ENCODE data around the gene COLEC12. TPM values are rescaled to one million over a fixed set of nuclear protein-coding genes. Genes with fewer than 3 reads are reported as not detected.

The COLEC12 gene
- total RNA-seq, 2 experiments from 2014 or later, result not detected

- H3K4me1 Mint-ChIP-seq (ENCODE audit: low read depth), result no peaks in the 10 kb centered on the region
- peaks cover 10% of the 10 kb centered on the region for H3K27me3 Mint-ChIP-seq
- Histone ChIP-seq H3K27ac (ENCODE audit: low read depth in 1 of 2, low read length in 2 of 2) (no peak overlapping the region), H3K4me1 (ENCODE audit: insufficient read depth, low read length) (no peaks in the 10 kb centered on the region), H3K9me3 (ENCODE audit: control insufficient read depth in 1 of 2, insufficient read depth in 1 of 2, low read length in 2 of 2) (no peaks in the 10 kb centered on the region), H3K4me3 (ENCODE audit: low read length) (no peak overlapping the region), H3K36me3 (ENCODE audit: insufficient read depth, low read length) (no peaks in the 10 kb centered on the region), H3K27me3 (ENCODE audit: control insufficient read depth in 1 of 2, insufficient read depth in 2 of 2, low read length in 2 of 2) (peaks cover 0 to 4% of the 10 kb centered on the region in 2 experiments)
- no peak overlapping the region for H3K4me3 Mint-ChIP-seq
- H3K36me3 Mint-ChIP-seq (ENCODE audit: low read depth), result no peaks in the 10 kb centered on the region
- ATAC-seq (ENCODE audit: poor library complexity), result no peak
- no peak overlapping the region for H3K27ac Mint-ChIP-seq
- ChIA-PET CTCF (no interaction called here), POLR2A (no interaction called here)
- intact Hi-C loops (cut with DNase I, micrococcal nuclease), result no loop called here
- no peak for DNase-seq
- H3K9me3 Mint-ChIP-seq, result no peaks in the 10 kb centered on the region
- TF ChIP-seq CTCF (IDR thresholded peaks at IDR 0.05), result no peak
Observed at GRCh38 chr18:328928-329327, 171.6 kb downstream of the COLEC12 start.

GRCh38 chr18:326846-327245, 173.7 kb downstream of the COLEC12 start:
- no peak for TF ChIP-seq CTCF (IDR thresholded peaks at IDR 0.05)
- no peak for ATAC-seq (ENCODE audit: poor library complexity)
- POLR2A ChIA-PET, result no interaction called here

GRCh38 chr18:323253-323622, 177.3 kb downstream of the COLEC12 start:
- POLR2A ChIA-PET, result no interaction called here
- CTCF ChIA-PET, result no interaction called here

More at GRCh38 chr18:326846-327245, 173.7 kb downstream of the COLEC12 start:
- no peak overlapping the region for H3K27ac ChIP-seq (ENCODE audit: low read depth in 1 of 2, low read length in 2 of 2)
- no peaks in the 10 kb centered on the region for H3K9me3 Mint-ChIP-seq
- H3K36me3 ChIP-seq (ENCODE audit: insufficient read depth, low read length), result no peaks in the 10 kb centered on the region
- H3K4me3 Mint-ChIP-seq, result no peak overlapping the region
- intact Hi-C loops (cut with DNase I, micrococcal nuclease), result no loop called here
- H3K36me3 Mint-ChIP-seq (ENCODE audit: low read depth), result no peaks in the 10 kb centered on the region
- H3K27me3 Mint-ChIP-seq, result peaks cover 2% of the 10 kb centered on the region
- CTCF ChIA-PET, result no interaction called here
- H3K4me1 Mint-ChIP-seq (ENCODE audit: low read depth), result peaks cover 4% of the 10 kb centered on the region
- no peak for DNase-seq
- H3K9me3 ChIP-seq (ENCODE audit: control insufficient read depth in 1 of 2, insufficient read depth in 1 of 2, low read length in 2 of 2), result no peaks in the 10 kb centered on the region
- H3K27ac Mint-ChIP-seq, result no peak overlapping the region
- H3K4me3 ChIP-seq (ENCODE audit: low read length), result no peak overlapping the region
- peaks cover 5% of the 10 kb centered on the region for H3K4me1 ChIP-seq (ENCODE audit: insufficient read depth, low read length)
- H3K27me3 ChIP-seq (ENCODE audit: control insufficient read depth in 1 of 2, insufficient read depth in 2 of 2, low read length in 2 of 2), result peaks cover 0 to 4% of the 10 kb centered on the region in 2 experiments

More at GRCh38 chr18:323253-323622, 177.3 kb downstream of the COLEC12 start:
- no peak for TF ChIP-seq CTCF (IDR thresholded peaks at IDR 0.05)
- Histone ChIP-seq H3K9me3 (ENCODE audit: control insufficient read depth in 1 of 2, insufficient read depth in 1 of 2, low read length in 2 of 2) (no peaks in the 10 kb centered on the region), H3K27ac (ENCODE audit: low read depth in 1 of 2, low read length in 2 of 2) (no peak overlapping the region), H3K4me1 (ENCODE audit: insufficient read depth, low read length) (peaks cover 5% of the 10 kb centered on the region), H3K4me3 (ENCODE audit: low read length) (no peak overlapping the region), H3K27me3 (ENCODE audit: control insufficient read depth in 1 of 2, insufficient read depth in 2 of 2, low read length in 2 of 2) (no peaks in the 10 kb centered on the region), H3K36me3 (ENCODE audit: insufficient read depth, low read length) (no peaks in the 10 kb centered on the region)
- Mint-ChIP-seq H3K27ac (no peak overlapping the region), H3K4me3 (no peak overlapping the region), H3K36me3 (ENCODE audit: low read depth) (no peaks in the 10 kb centered on the region), H3K27me3 (no peaks in the 10 kb centered on the region), H3K4me1 (ENCODE audit: low read depth) (peaks cover 4% of the 10 kb centered on the region), H3K9me3 (no peaks in the 10 kb centered on the region)
- intact Hi-C loops (cut with DNase I, micrococcal nuclease), result no loop called here
- ATAC-seq (ENCODE audit: poor library complexity), result no peak
- peak in 2 of 14 experiments; percentile 30 to 43 for DNase-seq

Measured in CD4-positive, alpha-beta T cell (primary cell).